ENCODE data around the gene RAB43. TPM values are rescaled to one million over a fixed set of nuclear protein-coding genes. Genes with fewer than 3 reads are reported as not detected.

RAB43 gene
- total and polyA plus RNA-seq, 7 donors: 0.62 to 5.1 (median 1.6) TPM

- Histone ChIP-seq H3K9me3 (no peaks in the 10 kb centered on the region), H3K36me3 (ENCODE audit: insufficient read depth in 1 of 2, low read depth in 1 of 2) (no peaks in the 10 kb centered on the region), H3K27ac (no peak overlapping the region), H3K4me1 (no peaks in the 10 kb centered on the region), H3K4me3 (no peak overlapping the region), H3K27me3 (ENCODE audit: insufficient read depth in 3 of 3, low read length in 2 of 3) (peaks cover 0 to 1% (median 0%) of the 10 kb centered on the region in 3 donors)
- no peak for ATAC-seq
- TF ChIP-seq, protein P1, sequence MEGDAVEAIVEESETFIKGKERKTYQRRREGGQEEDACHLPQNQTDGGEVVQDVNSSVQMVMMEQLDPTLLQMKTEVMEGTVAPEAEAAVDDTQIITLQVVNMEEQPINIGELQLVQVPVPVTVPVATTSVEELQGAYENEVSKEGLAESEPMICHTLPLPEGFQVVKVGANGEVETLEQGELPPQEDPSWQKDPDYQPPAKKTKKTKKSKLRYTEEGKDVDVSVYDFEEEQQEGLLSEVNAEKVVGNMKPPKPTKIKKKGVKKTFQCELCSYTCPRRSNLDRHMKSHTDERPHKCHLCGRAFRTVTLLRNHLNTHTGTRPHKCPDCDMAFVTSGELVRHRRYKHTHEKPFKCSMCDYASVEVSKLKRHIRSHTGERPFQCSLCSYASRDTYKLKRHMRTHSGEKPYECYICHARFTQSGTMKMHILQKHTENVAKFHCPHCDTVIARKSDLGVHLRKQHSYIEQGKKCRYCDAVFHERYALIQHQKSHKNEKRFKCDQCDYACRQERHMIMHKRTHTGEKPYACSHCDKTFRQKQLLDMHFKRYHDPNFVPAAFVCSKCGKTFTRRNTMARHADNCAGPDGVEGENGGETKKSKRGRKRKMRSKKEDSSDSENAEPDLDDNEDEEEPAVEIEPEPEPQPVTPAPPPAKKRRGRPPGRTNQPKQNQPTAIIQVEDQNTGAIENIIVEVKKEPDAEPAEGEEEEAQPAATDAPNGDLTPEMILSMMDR (IDR thresholded peaks at IDR 0.05): no peak
- DNase-seq: no peak
- 67 to 71% (median 68%) methylated on average over 32 of the region's 32 CpGs for WGBS, 3 donors
- intact Hi-C loops (cut with DNase I): no loop called here
These were observed 59.4 kb downstream of the RAB43 start for GRCh38 chr3:129061888-129062834.

DNA sequence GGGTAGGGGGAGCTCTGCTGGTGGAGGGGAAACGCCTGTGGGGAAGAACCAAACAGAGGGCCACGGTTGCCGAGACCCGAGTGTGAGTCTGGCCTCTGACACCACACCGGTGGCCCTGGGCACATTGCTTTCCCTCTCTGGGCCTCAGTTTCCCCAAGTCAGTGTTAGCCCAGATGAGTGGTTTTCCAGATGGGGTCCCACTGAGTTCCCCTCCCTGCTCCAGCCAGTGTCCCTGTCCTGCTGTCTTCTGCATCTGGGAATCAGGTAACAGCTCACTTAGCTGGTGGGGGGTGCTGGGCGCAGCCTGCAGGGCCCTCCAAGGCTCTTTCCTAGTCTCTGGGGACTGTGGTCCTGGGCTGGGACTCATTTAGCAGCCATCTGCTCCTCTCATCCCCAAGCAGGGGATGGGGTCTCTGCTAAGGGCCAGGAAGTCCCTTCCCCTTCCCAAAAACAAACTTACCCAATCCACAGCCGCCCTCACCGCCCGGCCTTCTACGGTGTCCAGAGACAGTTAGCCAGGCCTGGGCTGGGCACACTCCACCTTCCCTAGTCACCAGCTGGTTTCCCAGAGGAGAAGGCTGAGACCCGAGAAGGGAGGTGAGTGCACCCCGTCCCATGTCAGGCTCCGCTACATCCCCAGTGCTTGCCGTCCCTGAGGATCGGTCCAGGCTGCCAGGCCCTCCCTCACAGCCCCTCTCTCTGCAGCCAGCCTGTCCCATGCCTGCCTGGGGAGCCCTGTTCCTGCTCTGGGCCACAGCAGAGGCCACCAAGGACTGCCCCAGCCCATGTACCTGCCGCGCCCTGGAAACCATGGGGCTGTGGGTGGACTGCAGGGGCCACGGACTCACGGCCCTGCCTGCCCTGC, 60.3 kb downstream of the RAB43 start:
- intact Hi-C loops (cut with DNase I): no loop called here
- Histone ChIP-seq H3K4me1 (no peaks in the 10 kb centered on the region), H3K36me3 (ENCODE audit: insufficient read depth in 1 of 2, low read depth in 1 of 2) (no peaks in the 10 kb centered on the region), H3K27ac (no peak overlapping the region), H3K9me3 (no peaks in the 10 kb centered on the region), H3K4me3 (no peak overlapping the region), H3K27me3 (ENCODE audit: insufficient read depth in 3 of 3, low read length in 2 of 3) (peaks cover 0 to 1% (median 0%) of the 10 kb centered on the region in 3 donors)
- 84 to 89% (median 87%) methylated on average over 16 to 19 of the region's 19 CpGs for WGBS, 3 donors
- TF ChIP-seq, protein P1 (IDR thresholded peaks at IDR 0.05): no peak
- DNase-seq (peak in 1 of 2 donors; percentile 32), ATAC-seq (no peak)

- TF ChIP-seq, protein P1 (IDR thresholded peaks at IDR 0.05): no peak
- Histone ChIP-seq H3K4me1 (no peaks in the 10 kb centered on the region), H3K27me3 (ENCODE audit: insufficient read depth in 3 of 3, low read length in 2 of 3) (peaks cover 0 to 1% (median 0%) of the 10 kb centered on the region in 3 donors), H3K9me3 (no peaks in the 10 kb centered on the region), H3K27ac (no peak within 1 kb of the TSS), H3K36me3 (ENCODE audit: insufficient read depth in 1 of 2, low read depth in 1 of 2) (no peaks in the 10 kb centered on the region), H3K4me3 (no peak within 1 kb of the TSS)
- DNase-seq: peak in 1 of 2 donors; percentile 37
- WGBS, 3 donors: 79 to 83% (median 79%) methylated on average over 13 of the region's 13 CpGs
- intact Hi-C loops (cut with DNase I): no loop called here
- no peak for ATAC-seq
These were observed 61.2 kb downstream of the RAB43 start, which contains the start of gene GP9 for GRCh38 chr3:129060276-129061022. TSS of gene GP9 (plus strand) at chr3:129060779. CDS start at chr3:129061740, 961 bp downstream.

- H3K27ac ChIP-seq: no peak overlapping the region
- H3K27me3 ChIP-seq (ENCODE audit: insufficient read depth in 3 of 3, low read length in 2 of 3): no peaks in the 10 kb centered on the region
- no peaks in the 10 kb centered on the region for H3K4me1 ChIP-seq
- TF ChIP-seq, protein P1 (IDR thresholded peaks at IDR 0.05): no peak
- no peak overlapping the region for H3K4me3 ChIP-seq
- WGBS, 3 donors: 74 to 85% (median 81%) methylated on average over 11 of the region's 11 CpGs
- H3K36me3 ChIP-seq (ENCODE audit: insufficient read depth in 1 of 2, low read depth in 1 of 2): no peaks in the 10 kb centered on the region
- DNase-seq: peak in 1 of 2 donors; percentile 42
- ATAC-seq: no peak
- intact Hi-C loops (cut with DNase I): loop anchor here (10.0 kb wide), 2 partner anchors 45 to 195 kb away; no protein-coding TSS in a partner anchor
- no peaks in the 10 kb centered on the region for H3K9me3 ChIP-seq
These were observed 62.2 kb downstream of the RAB43 start for GRCh38 chr3:129059311-129059958.
